ENCODE results near the gene CENPS.
"Not testable (repeated sequence)": the region's sequence is repeated elsewhere in the genome, so short reads cannot be mapped to it uniquely, and the experiment has no call there.

The CENPS gene

DNA sequence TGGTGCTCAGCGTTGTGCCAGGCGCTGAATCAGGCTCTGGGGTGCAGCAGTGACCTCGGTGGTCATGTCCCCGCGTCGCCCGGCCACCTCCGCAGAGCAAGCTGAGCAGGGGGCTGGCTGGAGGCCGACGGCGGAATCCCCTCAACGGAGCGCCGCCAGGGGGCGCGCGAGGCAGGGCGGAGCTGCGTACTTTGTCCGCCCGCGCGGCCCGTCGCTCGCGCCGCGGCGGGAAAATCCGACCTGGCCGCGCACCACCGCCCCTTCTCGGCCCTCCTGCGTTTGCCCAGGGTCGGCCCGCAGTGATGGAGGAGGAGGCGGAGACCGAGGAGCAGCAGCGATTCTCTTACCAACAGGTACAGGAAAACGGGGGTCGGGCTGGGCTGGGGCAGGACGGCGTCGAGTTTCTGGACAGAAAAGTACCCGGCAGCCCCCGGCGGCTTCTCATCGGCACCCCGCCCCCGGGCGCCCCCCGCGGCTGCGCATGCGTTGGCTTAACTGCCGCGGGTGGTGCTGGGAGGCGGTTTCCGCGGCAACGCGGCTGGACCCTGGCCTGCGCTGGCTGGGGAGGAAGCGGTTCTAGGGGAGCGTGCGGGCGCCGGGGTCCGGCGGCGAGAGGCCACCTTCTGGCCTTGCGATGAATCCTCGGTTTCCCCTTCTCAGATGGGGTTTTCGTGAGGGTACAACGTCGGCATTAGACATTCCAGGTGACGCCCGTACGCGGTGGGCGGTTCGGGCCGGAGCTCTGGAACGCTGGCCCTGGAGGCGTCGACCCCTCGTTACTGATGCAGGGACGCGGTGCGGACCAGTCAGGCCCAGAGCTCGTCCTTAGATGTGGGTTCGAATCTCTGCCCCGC lies at the start of gene CENPS:
TSS of gene CENPS (plus strand) at position 218 of the 854 bp plus-strand sequence. CDS start at position 303, 85 bp downstream.
- no peak for FAIRE-seq

DNA sequence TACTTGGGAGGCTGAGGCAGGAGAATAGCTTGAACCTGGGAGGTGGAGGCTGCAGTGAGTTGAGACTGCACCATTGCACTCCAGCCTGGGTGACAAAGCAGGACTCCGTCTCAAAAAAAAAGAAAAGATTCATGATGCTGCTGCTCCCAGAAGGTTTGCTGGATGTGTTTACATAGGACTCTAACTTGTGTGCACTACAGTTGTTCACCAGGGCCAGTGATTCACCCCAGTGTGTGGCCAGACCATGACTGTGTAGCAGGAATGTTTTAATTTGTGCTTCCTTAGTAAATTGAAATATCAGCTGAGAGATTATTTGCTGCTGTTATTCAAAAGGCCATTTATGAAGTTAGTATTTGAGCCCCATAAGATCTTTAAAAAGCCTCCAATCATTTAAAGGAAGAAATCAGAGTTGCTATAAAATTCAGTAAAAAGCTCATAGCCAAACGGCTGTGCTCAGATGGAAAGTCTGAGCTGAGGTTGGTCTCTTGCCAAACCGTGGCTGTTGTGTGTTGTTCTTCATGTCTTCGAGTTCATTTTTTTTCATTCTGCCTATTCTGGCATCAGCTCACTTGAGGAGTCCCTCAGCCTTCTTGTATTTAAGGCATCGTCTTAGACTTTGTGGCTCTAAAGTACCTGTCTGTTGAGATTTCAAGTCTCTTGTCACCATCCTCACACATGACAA lies 49.5 kb upstream of the CENPS start:
- no peak for FAIRE-seq

DNA sequence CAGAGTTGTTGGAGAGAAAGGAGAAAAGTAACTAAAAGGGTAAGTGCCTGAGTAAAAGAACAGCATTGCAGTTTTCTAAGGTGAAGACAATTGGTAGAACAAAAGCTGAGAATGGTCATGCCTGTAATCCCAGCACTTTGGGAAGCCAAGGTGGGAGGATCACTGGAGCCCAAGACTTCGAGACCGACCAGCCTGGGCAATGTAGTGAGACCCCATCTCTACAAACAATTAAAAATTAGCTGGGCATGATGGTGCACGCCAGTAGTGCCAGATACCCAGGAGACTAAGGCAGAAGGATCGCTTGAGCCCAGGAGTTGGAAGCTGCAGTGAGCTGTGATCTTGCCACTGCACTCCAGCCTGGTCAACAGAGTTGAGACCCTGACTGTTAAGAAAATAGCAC lies 46.6 kb upstream of the CENPS start:
- no peak for FAIRE-seq

DNA sequence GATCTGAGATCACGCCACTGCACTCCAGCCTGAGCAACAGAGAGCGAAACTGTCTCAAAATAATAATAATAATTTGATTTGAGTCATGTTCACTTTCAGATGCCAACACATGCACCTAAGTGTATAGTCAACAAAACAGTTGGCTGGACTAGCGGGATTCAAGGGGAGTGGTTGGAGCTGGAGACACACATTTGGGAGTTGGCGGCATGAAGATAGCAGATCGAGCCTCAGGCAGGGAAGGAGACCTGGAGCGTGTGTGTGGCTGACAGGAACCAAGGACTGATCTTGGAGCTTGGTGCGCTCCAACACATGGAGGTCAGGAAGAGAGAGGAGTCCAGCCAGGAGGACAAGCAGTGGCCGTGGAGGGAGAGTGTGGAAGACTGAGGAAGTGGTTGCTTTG lies 46.0 kb upstream of the CENPS start:
- FAIRE-seq = no peak

DNA sequence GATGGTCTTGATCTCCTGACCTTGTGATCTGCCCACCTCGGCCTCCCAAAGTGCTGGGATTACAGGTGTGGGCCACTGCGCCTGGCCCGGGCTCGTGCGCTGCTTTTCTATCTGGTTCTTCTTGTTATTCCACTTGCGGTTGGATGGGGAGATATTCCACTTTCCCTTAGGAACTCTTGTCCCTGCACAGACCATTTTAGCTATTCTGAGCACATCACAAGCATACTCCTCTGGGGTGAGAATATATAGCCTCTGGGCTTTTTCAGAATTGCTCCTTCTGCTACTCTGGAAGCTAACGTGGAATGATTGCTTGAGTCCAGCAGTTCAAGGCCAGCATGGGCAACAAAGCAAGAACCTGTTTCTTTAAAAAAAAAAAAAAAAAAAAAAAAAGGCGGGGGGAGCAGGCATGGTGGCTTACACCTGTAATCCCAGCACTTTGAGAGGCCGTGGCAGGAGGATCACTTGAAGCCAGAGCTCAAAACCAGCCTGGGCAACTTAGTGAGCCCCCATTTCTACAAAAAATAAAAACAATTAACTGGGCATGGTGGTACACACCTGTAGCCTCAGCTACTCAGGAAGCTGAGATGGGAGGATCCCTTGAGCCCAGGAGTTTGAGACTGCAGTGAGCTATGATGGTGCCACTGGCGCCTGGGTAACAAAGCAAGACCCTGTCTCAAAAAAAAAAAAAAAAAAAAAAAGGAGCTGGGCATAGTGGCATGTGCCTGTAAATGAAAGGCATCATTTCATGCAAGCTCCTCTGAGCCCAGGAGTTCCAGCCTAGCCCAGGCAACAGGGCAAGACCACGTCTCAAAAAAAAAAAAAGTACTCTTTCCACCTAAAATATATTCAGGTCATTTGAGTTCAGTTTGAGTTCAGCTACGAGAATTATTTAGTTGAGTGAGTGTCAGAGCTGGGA lies 43.2 kb upstream of the CENPS start:
- FAIRE-seq = no peak

DNA sequence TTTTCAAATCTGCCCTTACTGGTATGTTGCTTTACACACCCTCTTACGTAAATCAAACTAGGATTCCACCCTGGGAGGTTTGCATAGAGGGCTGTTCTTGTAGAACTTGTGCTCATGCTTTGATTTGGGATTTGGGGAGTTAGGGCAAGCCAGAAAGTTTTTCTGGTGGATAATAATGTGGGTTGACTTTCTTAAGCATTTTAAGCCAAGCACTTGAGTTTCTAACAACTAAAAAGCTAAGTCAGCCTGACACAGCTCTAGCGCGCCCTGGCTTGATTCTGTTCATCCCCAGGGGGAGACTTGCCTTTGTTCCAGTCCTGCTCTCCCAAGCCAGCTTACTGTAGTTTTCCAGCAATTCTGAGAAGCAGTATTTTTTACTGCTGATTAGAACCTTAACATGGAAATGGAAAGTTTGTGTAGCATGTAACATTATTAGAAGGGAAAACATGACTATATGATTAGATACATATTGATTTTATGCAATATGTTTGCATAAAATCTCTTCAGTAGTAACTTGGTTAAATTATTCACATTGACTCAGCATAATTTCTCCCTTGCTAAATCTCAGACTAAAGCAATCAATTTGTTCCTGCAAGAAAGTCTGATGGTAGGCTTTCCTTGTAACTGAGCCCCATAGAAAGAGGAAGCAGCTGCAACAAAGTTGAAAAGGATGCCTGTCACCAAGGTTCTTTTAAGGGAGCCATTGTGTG lies 42.4 kb upstream of the CENPS start:
- peak; percentile 46 for FAIRE-seq

DNA sequence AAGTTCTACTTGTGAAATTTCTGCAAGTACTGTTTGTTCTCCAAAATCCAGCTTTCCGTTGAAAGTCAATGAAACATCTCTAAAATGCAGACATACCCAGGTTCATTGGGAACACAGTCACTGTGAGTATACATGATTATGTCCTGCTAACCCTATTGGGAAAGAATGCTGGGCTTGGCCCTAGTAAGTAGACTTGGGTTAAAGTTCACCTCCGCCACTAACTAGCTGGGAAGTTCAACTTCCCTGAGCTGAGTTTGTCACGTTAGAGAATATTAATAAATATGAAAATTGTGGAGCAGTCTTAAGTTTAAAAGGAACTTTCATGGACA lies 41.9 kb upstream of the CENPS start:
- no peak for FAIRE-seq

DNA sequence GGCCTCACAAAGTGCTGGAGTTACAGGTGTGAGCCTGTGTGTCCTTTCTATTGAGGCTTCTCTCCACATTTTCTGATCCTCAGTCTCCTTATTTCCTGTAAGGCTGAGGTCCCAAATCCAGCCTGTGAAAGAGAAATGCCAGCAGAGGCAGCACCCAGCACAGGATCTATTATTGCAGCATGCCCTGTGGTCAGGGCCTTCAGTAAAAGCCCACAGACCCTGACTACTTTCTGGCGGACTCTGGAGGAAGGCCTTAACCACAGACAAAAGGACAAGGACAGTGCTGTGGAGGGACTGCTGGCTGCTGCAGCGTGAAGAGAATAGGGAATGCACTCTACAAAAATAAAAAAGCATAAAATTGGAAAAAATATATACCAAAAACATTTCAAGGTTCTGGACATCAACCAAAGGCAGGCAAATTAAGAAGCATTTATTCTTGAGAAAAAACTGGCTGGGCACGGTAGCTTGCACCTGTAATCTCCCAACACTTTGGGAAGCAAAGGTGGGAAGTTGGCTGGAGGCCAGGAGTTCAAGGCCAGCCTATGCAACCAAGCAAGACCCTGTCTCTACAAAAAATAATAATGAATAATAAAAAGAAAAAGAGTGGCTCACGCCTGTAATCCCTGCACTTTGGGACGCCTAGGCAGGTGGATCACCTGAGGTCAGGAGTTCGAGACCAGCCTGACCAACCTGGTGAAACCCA lies 40.8 kb upstream of the CENPS start:
- FAIRE-seq = no peak

DNA sequence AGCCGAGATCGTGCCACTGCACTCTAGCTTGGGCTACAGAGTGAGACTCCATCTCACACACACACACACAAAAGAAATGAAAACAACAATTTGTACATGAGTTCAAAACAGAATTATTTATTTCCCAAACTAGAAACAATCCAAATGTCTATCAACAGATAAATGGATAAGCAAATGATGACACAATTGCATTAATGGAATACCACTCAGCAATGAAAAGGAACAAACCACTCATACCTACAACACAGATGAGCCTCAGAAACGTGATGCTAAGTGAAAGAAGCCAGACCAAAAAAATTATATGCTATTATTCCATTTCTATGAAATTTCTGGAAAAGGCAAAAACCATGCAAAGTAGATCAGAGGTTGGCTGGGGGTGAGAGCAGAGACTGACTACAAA lies 33.4 kb upstream of the CENPS start:
- FAIRE-seq = no peak

DNA sequence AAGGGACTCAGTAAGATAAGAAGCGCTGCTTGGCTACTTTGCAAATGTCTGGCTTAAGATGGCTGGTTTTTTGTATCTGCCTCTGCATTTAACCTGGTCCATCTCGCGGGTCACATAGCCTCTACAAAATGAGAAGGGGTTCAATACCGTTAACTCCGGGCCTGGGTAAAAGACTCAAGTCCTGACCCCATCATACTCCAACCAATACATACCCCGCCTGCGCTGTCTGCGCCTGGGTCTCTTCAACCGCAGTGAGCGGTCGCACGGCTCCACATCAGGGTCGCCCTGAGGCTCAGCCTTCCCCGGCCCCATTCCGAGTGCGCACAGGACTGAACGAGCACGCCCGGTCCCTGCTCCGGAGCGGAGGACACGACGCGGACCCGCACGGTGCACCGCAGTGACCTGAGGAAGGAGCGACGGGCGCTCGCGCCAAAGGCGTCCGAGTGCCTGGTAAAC lies 31.9 kb upstream of the CENPS start:
- FAIRE-seq = no peak

DNA sequence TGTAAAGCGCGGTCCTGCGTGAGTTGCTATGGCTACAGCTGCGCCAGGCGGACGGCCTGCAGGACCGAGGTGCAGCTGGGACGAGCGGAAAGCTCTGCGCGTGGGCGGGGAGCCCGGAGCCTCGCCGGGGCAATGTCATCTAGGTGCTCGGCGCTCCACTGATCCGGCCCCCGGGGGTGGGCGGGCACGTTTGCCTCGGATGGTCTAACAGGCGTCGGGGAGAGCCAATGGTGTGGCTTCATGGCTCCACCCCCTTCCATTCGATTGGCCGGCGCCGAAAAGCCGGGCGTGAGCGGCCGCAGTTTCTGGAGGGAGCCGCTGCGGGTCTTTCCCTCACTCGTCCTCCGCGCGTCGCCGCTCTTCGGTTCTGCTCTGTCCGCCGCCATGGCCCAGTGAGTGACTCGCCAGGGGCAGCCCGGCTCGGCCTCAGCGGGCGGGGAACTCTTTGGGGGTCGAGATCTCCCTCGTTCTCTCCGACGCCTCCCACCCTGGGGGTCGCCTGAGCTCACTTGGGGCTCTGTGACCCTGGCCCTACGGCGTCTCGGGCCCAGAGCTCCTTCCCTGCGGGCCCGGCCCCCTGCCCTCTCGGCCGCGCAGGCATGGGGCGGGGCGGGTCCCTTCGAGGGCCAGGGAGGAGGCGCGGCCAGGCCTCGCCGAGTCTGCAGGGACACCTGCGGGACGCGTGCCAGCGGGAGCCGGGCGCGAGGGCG lies 31.3 kb upstream of the CENPS start, which contains the start of gene PGD:
TSS of gene PGD (plus strand) at position 331 of the 710 bp plus-strand sequence. CDS start at position 385, 54 bp downstream.
- no peak for FAIRE-seq

DNA sequence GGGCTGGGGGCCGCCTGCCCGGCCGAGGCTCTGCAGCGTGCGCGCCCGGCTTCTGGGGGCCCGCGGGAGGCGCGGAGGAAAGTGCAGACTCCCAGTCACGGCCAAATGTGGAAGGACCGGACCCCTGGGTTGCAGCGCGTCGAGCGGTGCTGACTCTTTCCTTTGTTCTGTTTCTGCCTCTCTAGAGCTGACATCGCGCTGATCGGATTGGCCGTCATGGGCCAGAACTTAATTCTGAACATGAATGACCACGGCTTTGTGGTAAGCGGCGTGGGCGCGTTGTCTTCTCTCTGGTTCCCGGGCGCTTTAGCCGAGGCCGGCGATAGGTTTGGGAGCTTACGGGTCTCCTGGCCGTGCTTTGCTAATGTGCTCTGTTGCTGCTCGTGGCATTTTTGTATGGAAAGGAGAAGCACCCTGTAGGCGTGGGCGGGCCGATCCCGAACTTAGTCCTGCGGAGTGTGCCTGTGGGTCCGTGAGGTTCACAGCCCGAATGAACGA lies 30.7 kb upstream of the CENPS start:
- FAIRE-seq = no peak

DNA sequence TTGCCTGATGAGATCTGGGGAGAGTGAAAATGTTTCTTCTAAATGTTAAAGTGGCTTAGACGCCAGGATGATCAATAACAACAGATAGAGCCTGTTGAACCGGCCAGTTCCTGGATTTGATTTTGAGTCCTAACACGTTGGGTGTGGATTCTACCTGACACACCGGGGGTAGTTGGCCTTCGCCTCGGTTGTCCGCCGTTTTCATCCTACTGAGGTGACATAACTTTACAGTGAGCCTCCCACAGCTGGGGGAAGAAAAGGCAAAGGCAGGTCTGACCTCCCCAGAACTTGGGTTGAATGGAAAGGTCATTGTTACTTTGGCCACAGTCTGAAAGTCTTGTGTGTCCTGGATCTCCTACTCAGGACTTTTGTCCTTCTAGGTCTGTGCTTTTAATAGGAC lies 30.2 kb upstream of the CENPS start:
- no peak for FAIRE-seq

DNA sequence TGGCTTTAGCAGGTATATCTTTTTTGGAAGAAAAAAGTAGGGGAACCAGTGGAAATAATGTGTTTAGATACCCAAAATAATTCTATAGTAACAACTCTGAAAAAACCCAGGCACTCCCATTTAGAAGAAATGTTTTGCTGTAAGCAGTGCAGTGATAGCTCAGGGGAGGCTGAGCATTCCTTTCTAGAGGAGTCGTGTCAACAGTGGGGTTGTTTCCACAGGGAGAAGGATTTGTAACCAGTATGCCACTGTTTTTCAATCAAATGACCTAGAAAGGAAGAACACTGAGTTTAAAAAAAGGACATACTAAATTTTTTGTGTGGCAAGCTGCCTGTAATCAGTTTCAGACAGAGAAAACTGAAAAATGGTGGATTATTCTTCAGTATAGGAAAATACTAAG lies 29.0 kb upstream of the CENPS start:
- no peak for FAIRE-seq

DNA sequence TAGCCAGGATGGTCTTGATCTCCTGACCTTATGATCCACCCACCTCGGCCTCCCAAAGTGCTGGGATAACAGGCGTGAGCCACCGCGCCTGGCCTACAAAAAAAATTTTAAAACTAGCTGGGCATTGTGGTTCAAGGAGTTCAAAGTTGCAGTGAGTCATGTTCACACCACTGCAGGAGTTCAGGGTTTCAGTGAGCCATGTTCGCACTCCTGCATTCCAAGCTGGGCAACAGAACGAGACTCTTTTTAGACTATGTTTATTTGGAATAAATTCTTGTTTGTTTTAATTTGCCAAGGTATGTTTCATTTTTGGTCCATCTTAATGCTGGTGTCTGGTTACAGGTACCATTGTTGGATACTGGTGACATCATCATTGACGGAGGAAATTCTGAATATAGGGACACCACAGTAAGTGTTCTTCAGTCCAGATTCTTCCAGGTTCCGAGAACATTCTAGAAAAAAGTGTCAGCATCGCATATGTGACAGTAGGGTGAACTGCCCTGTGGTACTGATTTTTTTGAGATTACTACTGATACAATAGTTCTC lies 27.4 kb upstream of the CENPS start:
- FAIRE-seq = no peak

DNA sequence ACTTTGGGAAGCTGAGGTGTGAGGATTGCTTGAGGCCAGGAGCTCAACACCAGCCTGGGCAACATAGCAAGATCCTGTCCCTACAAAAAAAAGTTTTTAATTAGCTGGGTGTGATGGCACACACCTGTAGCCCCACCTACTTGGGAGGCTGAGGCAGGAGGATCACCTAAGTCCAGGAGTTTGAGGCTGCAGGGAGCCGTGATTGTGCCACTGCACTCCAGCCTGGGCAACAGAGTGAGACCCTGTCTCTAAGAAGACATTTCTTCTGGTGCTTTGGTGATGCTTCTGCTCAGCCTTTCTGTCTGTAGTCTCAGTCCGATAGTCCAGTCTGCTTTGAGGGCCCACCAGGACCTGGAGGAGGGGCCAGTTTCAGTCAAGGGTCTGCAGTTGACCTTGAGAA lies 23.0 kb upstream of the CENPS start:
- FAIRE-seq = no peak

DNA sequence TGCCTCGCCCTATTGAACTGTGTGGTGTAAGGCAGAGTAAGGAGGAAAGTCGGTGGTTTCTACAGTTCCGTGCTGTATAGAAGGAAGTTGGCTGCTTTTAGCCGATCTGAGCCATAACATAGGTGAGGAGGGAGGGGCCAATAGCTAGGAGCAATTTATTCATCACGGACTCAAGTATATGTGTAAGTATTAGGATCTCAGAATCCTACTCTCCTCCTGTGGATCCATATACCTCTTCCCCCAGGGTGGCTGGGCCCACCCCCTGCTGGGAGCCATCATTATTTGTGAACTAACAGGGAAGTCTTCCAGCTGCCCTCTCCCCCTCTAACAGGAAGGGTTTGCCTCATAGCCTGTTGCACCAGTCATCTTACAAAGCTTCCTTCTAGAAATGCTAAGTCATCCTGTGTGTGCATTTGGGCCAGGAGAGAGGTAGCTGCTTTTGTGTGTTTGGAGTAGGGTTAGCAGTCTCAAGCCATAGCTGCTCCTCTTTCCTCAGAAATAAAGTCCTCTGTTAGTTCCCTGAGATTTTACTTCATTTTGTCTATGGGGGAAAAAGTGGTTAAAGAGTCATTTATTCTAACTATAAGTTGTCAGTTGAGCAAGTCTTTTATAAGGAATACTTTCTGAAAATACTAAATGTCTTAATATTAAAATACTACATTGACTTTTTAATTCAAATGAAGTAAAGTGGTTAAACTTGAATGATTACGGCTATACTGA lies 14.9 kb upstream of the CENPS start:
- no peak for FAIRE-seq

DNA sequence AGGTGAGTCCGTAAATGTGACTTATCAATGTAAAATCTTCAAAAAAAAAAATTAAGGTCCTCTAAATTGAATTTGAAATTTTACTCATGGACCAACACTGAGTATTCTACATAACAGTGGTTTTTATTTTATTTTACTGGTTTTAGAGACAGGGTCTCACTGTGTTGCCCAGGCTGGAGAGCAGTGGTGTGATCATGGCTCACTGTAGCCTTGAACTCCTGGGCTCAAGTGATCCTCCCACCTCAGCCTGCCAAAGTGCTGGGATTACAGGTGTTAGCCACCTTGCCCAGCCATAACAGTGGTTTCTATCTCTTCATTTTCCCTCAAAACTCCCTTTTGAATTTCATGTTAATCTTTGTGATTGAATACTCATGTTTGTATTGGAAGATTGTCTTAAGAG lies 14.3 kb upstream of the CENPS start:
- not testable (repeated sequence) for FAIRE-seq

DNA sequence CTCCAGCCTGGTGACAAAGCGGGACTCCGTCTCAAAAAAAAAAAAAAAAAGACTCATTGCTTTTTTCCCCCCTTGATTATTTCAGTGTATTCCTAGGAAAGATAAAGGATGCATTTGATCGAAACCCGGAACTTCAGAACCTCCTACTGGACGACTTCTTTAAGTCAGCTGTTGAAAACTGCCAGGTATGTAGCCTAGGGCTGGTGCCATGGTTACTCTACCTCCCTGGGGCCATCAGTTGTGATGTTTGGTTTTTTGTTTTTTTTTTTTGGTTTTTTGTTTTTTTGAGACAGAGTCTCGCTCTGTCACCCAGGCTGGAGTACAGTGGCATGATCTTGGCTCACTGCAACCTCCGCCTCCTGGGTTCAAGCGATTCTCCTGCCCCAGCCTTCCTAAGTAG lies 11.5 kb upstream of the CENPS start:
- not testable (repeated sequence) for FAIRE-seq

DNA sequence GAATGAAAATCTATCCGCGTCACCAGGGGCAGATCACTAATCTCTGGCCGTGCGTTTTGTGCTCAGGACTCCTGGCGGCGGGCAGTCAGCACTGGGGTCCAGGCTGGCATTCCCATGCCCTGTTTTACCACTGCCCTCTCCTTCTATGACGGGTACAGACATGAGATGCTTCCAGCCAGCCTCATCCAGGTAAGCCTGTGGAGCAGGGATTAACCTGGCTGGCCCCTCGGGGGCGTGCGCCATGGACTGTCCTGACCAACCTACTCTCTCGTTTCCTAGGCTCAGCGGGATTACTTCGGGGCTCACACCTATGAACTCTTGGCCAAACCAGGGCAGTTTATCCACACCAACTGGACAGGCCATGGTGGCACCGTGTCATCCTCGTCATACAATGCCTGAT lies 10.9 kb upstream of the CENPS start:
- FAIRE-seq = no peak
